Neural cell (in vitro differentiated cells): ENCODE results near the gene PPFIA1.

ENCODE experiments used
- EP300 ChIP-seq: fragments of 450-650 bp; conservative IDR thresholded peaks from 2 replicates; pipeline ENCODE4 v1.6.1; 2014; ENCODE audit warnings: antibody characterized with exemption, mild to moderate bottlenecking, moderate library complexity; ENCODE audit not compliant: poor library complexity, severe bottlenecking
- EZH2 ChIP-seq: fragments of 200-600, 300-800 bp; shearing (Covaris generic), sonication (generic); IDR thresholded peaks from 2 replicates; pipeline ENCODE4 v1.6.1; 2014; ENCODE audit warnings: antibody characterized with exemption, low read length, borderline replicate concordance, mild to moderate bottlenecking; ENCODE audit not compliant: insufficient read depth, poor library complexity, severe bottlenecking
- POLR2AphosphoS5 ChIP-seq: IDR thresholded peaks from 2 replicates; pipeline ENCODE4 v1.6.1; 2012
- RAD21 ChIP-seq: fragments of 450-650 bp; conservative IDR thresholded peaks from 2 replicates; pipeline ENCODE4 v1.6.1; 2014; ENCODE audit warnings: antibody characterized with exemption, mild to moderate bottlenecking, moderate library complexity
- TAF1 ChIP-seq: IDR thresholded peaks from 2 replicates; pipeline ENCODE4 v1.6.1; 2012; ENCODE audit warnings: low read depth
- TF ChIP-seq, protein P1 (sequence below): fragments of 450-650 bp; IDR thresholded peaks from 2 replicates; pipeline ENCODE4 v1.5.1; 2014; ENCODE audit warnings: antibody characterized with exemption, mild to moderate bottlenecking, moderate library complexity; ENCODE audit not compliant: poor library complexity, severe bottlenecking

DNA sequence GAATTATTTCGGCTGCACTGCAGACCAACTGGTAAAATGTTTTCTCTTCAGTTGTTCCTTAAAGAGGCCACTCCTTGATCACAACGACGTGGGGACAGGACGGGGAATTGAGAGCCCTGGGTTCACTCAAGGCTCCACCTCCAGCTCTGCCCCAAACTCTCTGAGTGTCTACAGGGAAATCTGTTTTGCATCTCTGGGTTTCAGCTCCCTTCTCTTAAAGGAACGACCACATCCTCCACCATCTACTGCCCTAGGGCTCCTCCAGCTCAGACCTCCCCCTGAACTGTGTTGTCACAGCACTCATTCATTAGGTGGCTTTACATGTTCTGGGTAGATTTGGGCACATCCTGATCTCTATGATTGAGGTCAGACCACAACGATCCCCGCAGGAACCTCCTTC is 5.1 kb upstream of the PPFIA1 start:
- no peak for TF ChIP-seq POLR2AphosphoS5
- TF ChIP-seq, protein P1, sequence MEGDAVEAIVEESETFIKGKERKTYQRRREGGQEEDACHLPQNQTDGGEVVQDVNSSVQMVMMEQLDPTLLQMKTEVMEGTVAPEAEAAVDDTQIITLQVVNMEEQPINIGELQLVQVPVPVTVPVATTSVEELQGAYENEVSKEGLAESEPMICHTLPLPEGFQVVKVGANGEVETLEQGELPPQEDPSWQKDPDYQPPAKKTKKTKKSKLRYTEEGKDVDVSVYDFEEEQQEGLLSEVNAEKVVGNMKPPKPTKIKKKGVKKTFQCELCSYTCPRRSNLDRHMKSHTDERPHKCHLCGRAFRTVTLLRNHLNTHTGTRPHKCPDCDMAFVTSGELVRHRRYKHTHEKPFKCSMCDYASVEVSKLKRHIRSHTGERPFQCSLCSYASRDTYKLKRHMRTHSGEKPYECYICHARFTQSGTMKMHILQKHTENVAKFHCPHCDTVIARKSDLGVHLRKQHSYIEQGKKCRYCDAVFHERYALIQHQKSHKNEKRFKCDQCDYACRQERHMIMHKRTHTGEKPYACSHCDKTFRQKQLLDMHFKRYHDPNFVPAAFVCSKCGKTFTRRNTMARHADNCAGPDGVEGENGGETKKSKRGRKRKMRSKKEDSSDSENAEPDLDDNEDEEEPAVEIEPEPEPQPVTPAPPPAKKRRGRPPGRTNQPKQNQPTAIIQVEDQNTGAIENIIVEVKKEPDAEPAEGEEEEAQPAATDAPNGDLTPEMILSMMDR, result no peak
- TF ChIP-seq RAD21, result no peak
- TF ChIP-seq EZH2, result no peak
- TF ChIP-seq EP300, result no peak
- TF ChIP-seq TAF1, result no peak
